Heart left ventricle (tissue), 16 donors: ENCODE data around the gene EPYC. TPM values are rescaled to one million over a fixed set of nuclear protein-coding genes. Genes with fewer than 3 reads are reported as not detected.
A peak's percentile ranks its signal among the peaks of the same experiment; 100 is the strongest.

ENCODE experiments used
- ATAC-seq, 4 donors: fragments of 200-7000 bp; cut with Tn5 transposase; one replicate each; pipeline ENCODE4 v1.9.1; 2020 to 2022; ENCODE audit warnings: moderate library complexity in 4 of 4, mild to moderate bottlenecking in 3 of 4, moderate number of reproducible peaks in 1 of 4
- DNase-seq, 5 donors: peaks; one replicate each; pipeline ENCODE4 v3.0.0-alpha.2; 2020
- H3K27ac ChIP-seq, 12 donors: fragments of 200-600 bp; sonication (generic) in 4 of 12; one replicate each; pipeline versions ENCODE4 v1.5.0 to v1.8.0; 2016 to 2022; ENCODE audit warnings: mild to moderate bottlenecking in 2 of 12
- H3K27me3 ChIP-seq, 9 donors: fragments of 200-600 bp; sonication (generic) in 2 of 9; one replicate each; pipeline versions ENCODE4 v1.5.1 to v1.8.0; 2016 to 2022; ENCODE audit warnings: mild to moderate bottlenecking in 3 of 9
- H3K36me3 ChIP-seq, 9 donors: fragments of 200-600 bp; sonication (generic) in 2 of 9; one replicate each; pipeline versions ENCODE4 v1.5.0 to v1.8.0; 2018 to 2022; ENCODE audit warnings: mild to moderate bottlenecking in 2 of 9
- H3K4me1 ChIP-seq, 12 donors: fragments of 200-600 bp; sonication (generic) in 4 of 12; one replicate each; pipeline versions ENCODE4 v1.5.0 to v1.8.0; 2016 to 2022; ENCODE audit warnings: mild to moderate bottlenecking in 3 of 12
- H3K4me3 ChIP-seq, 12 donors: fragments of 200-600 bp; sonication (generic) in 4 of 12; one replicate each; pipeline versions ENCODE4 v1.5.0 to v1.8.0; 2017 to 2022; ENCODE audit warnings: mild to moderate bottlenecking in 9 of 12, moderate library complexity in 4 of 12
- H3K9me3 ChIP-seq, 12 donors: fragments of 200-600 bp; sonication (generic) in 4 of 12; one replicate each; pipeline versions ENCODE4 v1.5.0 to v1.8.0; 2016 to 2022; ENCODE audit warnings: mild to moderate bottlenecking in 1 of 12
- POLR2A ChIP-seq, 2 donors: fragments of 450-650 bp; IDR thresholded peaks; one replicate each; pipeline ENCODE4 v1.6.1; 2017; ENCODE audit warnings: antibody characterized with exemption in 2 of 2, mild to moderate bottlenecking in 2 of 2, moderate library complexity in 2 of 2
- WGBS, 4 donors: extraction: QIAGEN DNeasy Blood & Tissue Kit in 2 of 4; methylation state at CpG; one replicate each; pipeline versions ENCODE4 v1.1.5 to v1.1.7; 2013 to 2018; 5-methylcytosine and 5-hydroxymethylcytosine counted together
- intact Hi-C, 10 donors: fragments of 100-400 bp; cut with DNase I; formaldehyde crosslinking; loops; one replicate each; pipeline versions ENCODE4 v1.11.1 to v1.14.2; 2022
- polyA plus RNA-seq, 2 donors: library from polyadenylated mRNA; stranded (reverse); fragments of 200-250 nt; gene quantifications; one replicate each; pipeline ENCODE4 v1.2.3, GENCODE V29; 2013
- total RNA-seq, 9 donors: library from RNA; depleted of rRNA in 2 of 9; stranded (reverse); fragments of >200 nt in 2 of 9; fragmentation: NEBNext Ultra II Directional in 3 of 9; extraction: Animal tissue kit (Norgen Biotek cat#: 25700) in 3 of 9; gene quantifications; one replicate each; pipeline versions ENCODE4 v1.1.0 to v1.2.4, GENCODE V29; 2016 to 2023
- TF ChIP-seq, protein P1 (sequence below), 12 donors: fragments of 200-600 bp; sonication (generic) in 4 of 12; IDR thresholded peaks; one replicate each; pipeline versions ENCODE4 v1.5.0 to v1.8.0; 2018 to 2022; ENCODE audit warnings: antibody characterized with exemption in 12 of 12, mild to moderate bottlenecking in 5 of 12
- donor health status: ischemic (EF 13 %, LVEDD 7.1; RV severe dilation, severe dysfunction).
- donor health status: healthy with polysubstance abuse.
- donor health status: DM: no; HTN: yes; CAD: no.
- donor health status: DM: no; HTN: no; CAD: no.
- donor health status: ischemic (EF 25% LVEDD 6.9; RV normal size, moderate dysfunction).
- donor health status: ischemic (EF 25% LVEDD 5.7; RV mildly dilated, moderate dysfunction).
- donor health status: healthy.
- donor health status: DM: yes; HTN: yes; CAD: no.
- donor health status: ischemic (EF 35%, LVEDD 5.7; RV mildly dilated, moderate dysfunction).
- donor health status: nonischemic (EF 11% LVEDD 7.7; RV severe dilation, severe dysfunction).
- donor health status: DM: yes; HTN: yes; CAD: no.
- donor health status: PGD.
- donor health status: ischemic (EF 29% LVEDD 5.4; RV normal size, mild dysfunction).
- donor health status: nonischemic (EF 23%, LVEDD 6.1; RV moderate dilation, normal function).

EPYC gene
- total and polyA plus RNA-seq, 11 donors = not detected

DNA sequence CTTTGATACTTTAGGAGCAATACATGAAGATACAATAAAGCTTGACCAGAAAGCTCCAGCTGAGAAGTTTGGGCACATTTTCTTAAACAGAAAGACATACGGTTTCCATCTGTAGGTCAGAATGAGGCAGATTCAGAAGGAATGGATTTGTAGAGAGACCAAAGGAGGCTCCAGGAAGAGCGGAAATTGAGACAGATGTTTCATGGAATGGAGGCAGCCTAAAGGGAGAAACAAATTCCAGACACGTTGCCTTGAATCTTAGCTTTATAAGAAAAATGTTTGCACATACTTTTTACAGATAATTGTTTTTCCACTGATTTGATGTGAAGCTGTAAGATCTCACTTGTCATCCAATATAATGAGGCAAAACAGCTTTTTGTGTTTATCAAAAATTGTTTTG is 24.8 kb downstream of the EPYC start:
- Histone ChIP-seq H3K27ac (peak overlapping the region in 8 of 12 donors; percentile 1 to 69 (median 46)), H3K27me3 (no peaks in the 10 kb centered on the region), H3K9me3 (peaks cover 0 to 10% (median 0%) of the 10 kb centered on the region in 12 donors), H3K4me1 (peaks cover 0 to 17% (median 0%) of the 10 kb centered on the region in 12 donors), H3K4me3 (no peak overlapping the region), H3K36me3 (no peaks in the 10 kb centered on the region)
- peak in 1 of 5 donors; percentile 11 for DNase-seq
- intact Hi-C loops = loop anchor here (2.0 to 10.0 kb wide), 12 partner anchors 125 to 377 kb away; partner anchors contain the start of gene LUM (in 1 of the 10)
- ATAC-seq = peak in 3 of 4 donors; percentile 33 to 80 (median 79)
- 67 to 84% (median 73%) methylated on average over 3 of the region's 3 CpGs for WGBS, 4 donors
- TF ChIP-seq, protein P1, sequence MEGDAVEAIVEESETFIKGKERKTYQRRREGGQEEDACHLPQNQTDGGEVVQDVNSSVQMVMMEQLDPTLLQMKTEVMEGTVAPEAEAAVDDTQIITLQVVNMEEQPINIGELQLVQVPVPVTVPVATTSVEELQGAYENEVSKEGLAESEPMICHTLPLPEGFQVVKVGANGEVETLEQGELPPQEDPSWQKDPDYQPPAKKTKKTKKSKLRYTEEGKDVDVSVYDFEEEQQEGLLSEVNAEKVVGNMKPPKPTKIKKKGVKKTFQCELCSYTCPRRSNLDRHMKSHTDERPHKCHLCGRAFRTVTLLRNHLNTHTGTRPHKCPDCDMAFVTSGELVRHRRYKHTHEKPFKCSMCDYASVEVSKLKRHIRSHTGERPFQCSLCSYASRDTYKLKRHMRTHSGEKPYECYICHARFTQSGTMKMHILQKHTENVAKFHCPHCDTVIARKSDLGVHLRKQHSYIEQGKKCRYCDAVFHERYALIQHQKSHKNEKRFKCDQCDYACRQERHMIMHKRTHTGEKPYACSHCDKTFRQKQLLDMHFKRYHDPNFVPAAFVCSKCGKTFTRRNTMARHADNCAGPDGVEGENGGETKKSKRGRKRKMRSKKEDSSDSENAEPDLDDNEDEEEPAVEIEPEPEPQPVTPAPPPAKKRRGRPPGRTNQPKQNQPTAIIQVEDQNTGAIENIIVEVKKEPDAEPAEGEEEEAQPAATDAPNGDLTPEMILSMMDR (IDR thresholded peaks at IDR 0.05) = no peak
- no peak for TF ChIP-seq POLR2A (IDR thresholded peaks at IDR 0.05)

DNA sequence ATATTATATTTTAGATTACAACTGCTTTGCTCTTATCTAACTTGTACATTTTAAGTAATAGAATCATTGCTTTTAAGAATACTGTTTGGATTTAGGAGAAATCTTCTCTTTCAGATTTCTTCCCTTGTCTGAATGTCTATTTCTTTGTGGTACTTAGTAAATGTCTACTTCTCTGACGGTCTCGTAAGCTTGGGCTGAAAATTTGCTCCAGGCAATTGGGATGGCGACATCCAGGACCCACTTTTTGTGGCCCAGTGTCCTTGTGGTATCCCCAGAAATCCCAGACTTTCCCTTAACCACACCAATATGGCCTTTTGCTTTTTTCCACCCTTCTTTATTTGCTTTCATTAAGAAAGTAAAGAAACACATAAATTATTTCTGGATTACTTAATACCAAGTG is 25.8 kb downstream of the EPYC start:
- Histone ChIP-seq H3K27me3 (no peaks in the 10 kb centered on the region), H3K9me3 (peaks cover 0 to 9% (median 0%) of the 10 kb centered on the region in 12 donors), H3K4me1 (peaks cover 0 to 17% (median 0%) of the 10 kb centered on the region in 12 donors), H3K27ac (peak overlapping the region in 9 of 12 donors; percentile 1 to 69 (median 42)), H3K4me3 (no peak overlapping the region), H3K36me3 (no peaks in the 10 kb centered on the region)
- no peak for DNase-seq
- TF ChIP-seq POLR2A (IDR thresholded peaks at IDR 0.05) = no peak
- TF ChIP-seq, protein P1 (IDR thresholded peaks at IDR 0.05) = no peak
- 79 to 89% (median 83%) methylated on average over 3 of the region's 3 CpGs for WGBS, 4 donors
- intact Hi-C loops = loop anchor here in 9 of 10 donors (2.0 to 10.0 kb wide), 10 partner anchors 128 to 378 kb away; partner anchors contain the start of gene LUM (in 1 of the 9)
- no peak for ATAC-seq

DNA sequence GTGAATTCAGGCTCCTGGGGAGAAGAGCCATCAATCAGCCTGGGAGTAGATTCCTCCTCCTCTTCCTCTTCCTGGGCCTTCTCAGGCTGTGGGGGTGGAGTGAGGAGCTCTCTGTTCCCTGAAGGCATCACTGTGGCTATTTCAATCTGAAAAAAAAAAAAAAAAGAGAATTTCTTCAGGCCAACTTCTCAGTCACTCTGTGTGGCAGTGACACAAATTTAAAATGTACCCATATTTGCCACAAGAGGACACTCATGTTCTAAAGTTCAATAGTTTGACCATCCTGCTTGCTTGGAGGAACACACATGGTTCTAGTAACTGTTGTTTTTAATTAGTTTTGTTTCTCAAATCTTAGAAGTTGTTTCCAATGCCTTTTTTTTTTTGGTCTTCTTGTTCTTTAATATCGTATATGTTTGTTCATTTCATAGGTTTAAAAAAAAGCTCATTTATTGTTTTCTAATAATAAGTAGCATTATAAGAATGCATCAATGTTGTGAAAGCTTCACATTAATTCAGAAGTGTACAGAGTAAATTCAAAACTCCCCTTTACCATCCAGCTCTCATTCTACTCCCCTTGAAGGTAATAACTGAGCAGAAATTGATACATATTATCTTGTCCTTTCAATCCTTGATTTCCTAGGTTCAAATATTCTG is 26.5 kb downstream of the EPYC start:
- Histone ChIP-seq H3K27ac (peak overlapping the region in 7 of 12 donors; percentile 1 to 61 (median 42)), H3K4me3 (no peak overlapping the region), H3K36me3 (no peaks in the 10 kb centered on the region), H3K4me1 (peaks cover 0 to 17% (median 0%) of the 10 kb centered on the region in 12 donors), H3K9me3 (peaks cover 0 to 1% (median 0%) of the 10 kb centered on the region in 12 donors), H3K27me3 (no peaks in the 10 kb centered on the region)
- no peak for DNase-seq
- intact Hi-C loops = loop anchor here (1.0 to 10.0 kb wide), 11 partner anchors 129 to 379 kb away; partner anchors contain the start of gene LUM (in 1 of the 10)
- WGBS, 4 donors = 33 to 53% (median 42%) methylated on average over 1 of the region's 1 CpG
- no peak for TF ChIP-seq POLR2A (IDR thresholded peaks at IDR 0.05)
- TF ChIP-seq, protein P1 (IDR thresholded peaks at IDR 0.05) = peak; percentile 36 to 76 (median 67)
- peak; percentile 66 to 87 (median 72) for ATAC-seq

DNA sequence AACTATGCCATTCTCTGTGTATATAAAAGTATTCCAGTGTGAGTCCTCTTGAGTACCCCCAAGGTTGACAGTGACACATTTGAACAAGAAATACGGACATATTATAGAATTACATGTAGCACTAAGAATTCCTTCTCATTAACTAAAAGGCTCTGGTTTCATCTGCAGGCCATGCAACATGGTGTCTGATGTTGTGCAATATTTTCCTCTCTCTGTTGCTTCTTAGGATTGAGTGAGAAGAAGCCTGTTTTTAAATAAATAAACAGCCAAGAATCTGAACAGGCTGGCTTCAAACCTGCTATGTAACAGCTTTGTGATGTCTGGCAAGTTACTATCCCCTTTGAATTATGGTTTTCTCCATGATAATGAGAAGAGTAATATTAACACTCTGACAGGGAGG is 27.5 kb downstream of the EPYC start:
- Histone ChIP-seq H3K9me3 (no peaks in the 10 kb centered on the region), H3K4me3 (no peak overlapping the region), H3K27ac (no peak overlapping the region), H3K27me3 (no peaks in the 10 kb centered on the region), H3K36me3 (no peaks in the 10 kb centered on the region), H3K4me1 (peaks cover 0 to 17% (median 0%) of the 10 kb centered on the region in 12 donors)
- ATAC-seq (no peak), DNase-seq (no peak)
- WGBS, 4 donors = 89 to 96% (median 91%) methylated on average over 1 of the region's 1 CpG
- TF ChIP-seq POLR2A (IDR thresholded peaks at IDR 0.05) = no peak
- TF ChIP-seq, protein P1 (IDR thresholded peaks at IDR 0.05) = no peak
- intact Hi-C loops = loop anchor here in 8 of 10 donors (5.0 to 10.0 kb wide), 7 partner anchors 130 to 380 kb away; partner anchors contain the start of gene LUM (in 1 of the 8)
